MG63 (cell line): ENCODE results near the gene UFD1. TPM values are rescaled to one million over a fixed set of nuclear protein-coding genes. Genes with fewer than 3 reads are reported as not detected.

Experiments
- DNase-seq: peaks from one replicate; pipeline ENCODE4 v3.0.0-alpha.2; 2020
- H3K27me3 ChIP-seq: fragments of 250-450 bp; sonication (Bioruptor Pico); 2 replicates; pipeline ENCODE4 v1.5.1; 2020; ENCODE audit warnings: mild to moderate bottlenecking, moderate library complexity
- H3K36me3 ChIP-seq: fragments of 250-450 bp; sonication (Bioruptor Pico); 2 replicates; pipeline ENCODE4 v1.5.1; 2020; ENCODE audit warnings: mild to moderate bottlenecking, moderate library complexity
- H3K4me3 ChIP-seq: fragments of 250-450 bp; sonication (Bioruptor Pico); 2 replicates; pipeline ENCODE4 v1.5.1; 2020; ENCODE audit warnings: mild to moderate bottlenecking, moderate library complexity
- H3K9me3 ChIP-seq: fragments of 250-450 bp; sonication (Bioruptor Pico); 2 replicates; pipeline ENCODE4 v1.5.1; 2020; ENCODE audit warnings: mild to moderate bottlenecking, moderate library complexity
- total RNA-seq: library from RNA; depleted of rRNA; stranded (reverse); fragments of >200 nt; shearing (Covaris generic); gene quantifications from 2 replicates; pipeline ENCODE4 v1.2.3, GENCODE V29; 2014; ENCODE audit warnings: low replicate concordance; rRNA removed

Gene UFD1
- total RNA-seq, 1 experiment from 2014 or later, result 128 TPM

- Histone ChIP-seq H3K27me3 (no peaks in the 10 kb centered on the region), H3K36me3 (peaks cover 64% of the 10 kb centered on the region), H3K4me3 (no peak overlapping the region), H3K9me3 (no peaks in the 10 kb centered on the region)
- DNase-seq, result no peak
These were observed 72.1 kb downstream of the UFD1 start for GRCh38 chr22:19406846-19407245.

GRCh38 chr22:19406281-19406811 is 72.6 kb downstream of the UFD1 start:
- no peak for DNase-seq
- no peaks in the 10 kb centered on the region for H3K27me3 ChIP-seq
- no peak overlapping the region for H3K4me3 ChIP-seq
- H3K9me3 ChIP-seq, result no peaks in the 10 kb centered on the region
- H3K36me3 ChIP-seq, result peaks cover 66% of the 10 kb centered on the region

- no peaks in the 10 kb centered on the region for H3K27me3 ChIP-seq
- no peak for DNase-seq
- H3K9me3 ChIP-seq, result no peaks in the 10 kb centered on the region
- no peak overlapping the region for H3K4me3 ChIP-seq
- H3K36me3 ChIP-seq, result peaks cover 64% of the 10 kb centered on the region
These were observed 73.3 kb downstream of the UFD1 start for GRCh38 chr22:19405652-19406051.

GRCh38 chr22:19405133-19405532 is 73.9 kb downstream of the UFD1 start:
- peaks cover 59% of the 10 kb centered on the region for H3K36me3 ChIP-seq
- H3K9me3 ChIP-seq, result no peaks in the 10 kb centered on the region
- H3K27me3 ChIP-seq, result no peaks in the 10 kb centered on the region
- no peak for DNase-seq
- H3K4me3 ChIP-seq, result no peak overlapping the region

GRCh38 chr22:19404676-19405075 is 74.3 kb downstream of the UFD1 start:
- no peak for DNase-seq
- no peaks in the 10 kb centered on the region for H3K9me3 ChIP-seq
- peaks cover 55% of the 10 kb centered on the region for H3K36me3 ChIP-seq
- no peak overlapping the region for H3K4me3 ChIP-seq
- no peaks in the 10 kb centered on the region for H3K27me3 ChIP-seq

- DNase-seq, result no peak
- H3K36me3 ChIP-seq, result peaks cover 43% of the 10 kb centered on the region
- H3K4me3 ChIP-seq, result no peak overlapping the region
- H3K27me3 ChIP-seq, result no peaks in the 10 kb centered on the region
- H3K9me3 ChIP-seq, result no peaks in the 10 kb centered on the region
These were observed 76.3 kb downstream of the UFD1 start for GRCh38 chr22:19402642-19403191.

GRCh38 chr22:19401483-19401882 is 77.5 kb downstream of the UFD1 start:
- Histone ChIP-seq H3K4me3 (no peak overlapping the region), H3K27me3 (no peaks in the 10 kb centered on the region), H3K36me3 (peaks cover 40% of the 10 kb centered on the region), H3K9me3 (no peaks in the 10 kb centered on the region)
- DNase-seq, result no peak

GRCh38 chr22:19400881-19401280 is 78.1 kb downstream of the UFD1 start:
- no peaks in the 10 kb centered on the region for H3K27me3 ChIP-seq
- H3K9me3 ChIP-seq, result no peaks in the 10 kb centered on the region
- H3K36me3 ChIP-seq, result peaks cover 34% of the 10 kb centered on the region
- no peak overlapping the region for H3K4me3 ChIP-seq
- no peak for DNase-seq

Other genes with a start within 250 kb of the UFD1 start
- 0.62 and 1.5 TPM in 2 replicates for gene CLTCL1, start 187.5 kb downstream of the UFD1 start, total RNA-seq
- 19.8 and 22.1 TPM in 2 replicates for gene HIRA, start 47.5 kb downstream of the UFD1 start, total RNA-seq
- 56.2 and 80.2 TPM in 2 replicates for gene MRPL40, start 46.6 kb downstream of the UFD1 start, total RNA-seq
- 33.0 and 38.7 TPM in 2 replicates for gene C22orf39, start 31.5 kb downstream of the UFD1 start, total RNA-seq
- 81.8 and 89.1 TPM in 2 replicates for gene CDC45, start 727 bp upstream of the UFD1 start, total RNA-seq
- gene CLDN5, start 45.2 kb upstream of the UFD1 start, total RNA-seq, result not detected in 2 replicates
- gene SEPTIN5, start 235.3 kb upstream of the UFD1 start, total RNA-seq, result 18.9 and 30.7 TPM in 2 replicates
- 3.5 and 15.9 TPM in 2 replicates for gene GP1BB, start 244.3 kb upstream of the UFD1 start, total RNA-seq